ENCODE measurements around the gene MBP.

MBP gene

GRCh38 chr18:77065221-77065981, 67.2 kb downstream of the MBP start:
- peak; percentile 65 to 67 for DNase-seq

DNA sequence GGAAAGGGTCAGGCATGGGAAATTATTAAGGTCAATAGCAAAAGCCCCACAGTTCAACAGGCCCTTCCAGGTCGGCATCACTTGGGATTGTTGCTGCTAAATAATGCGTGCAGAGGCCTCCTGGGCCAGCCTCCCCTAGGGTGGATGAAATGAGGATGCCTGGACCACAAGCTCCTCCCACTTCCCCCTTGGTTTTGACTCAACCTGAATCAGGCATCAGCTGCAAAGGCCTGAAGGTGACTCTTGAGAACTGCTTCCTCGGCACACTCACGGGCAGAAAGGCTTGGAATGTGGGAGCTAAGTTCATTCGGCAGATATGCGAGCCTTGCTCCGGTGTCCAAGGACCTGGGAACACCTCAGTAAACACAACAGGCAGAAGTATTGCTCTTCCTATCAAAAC, 69.3 kb downstream of the MBP start:
- peak; percentile 86 to 87 for DNase-seq

GRCh38 chr18:77062518-77063003, 70.0 kb downstream of the MBP start:
- DNase-seq: peak; percentile 54 to 67

DNA sequence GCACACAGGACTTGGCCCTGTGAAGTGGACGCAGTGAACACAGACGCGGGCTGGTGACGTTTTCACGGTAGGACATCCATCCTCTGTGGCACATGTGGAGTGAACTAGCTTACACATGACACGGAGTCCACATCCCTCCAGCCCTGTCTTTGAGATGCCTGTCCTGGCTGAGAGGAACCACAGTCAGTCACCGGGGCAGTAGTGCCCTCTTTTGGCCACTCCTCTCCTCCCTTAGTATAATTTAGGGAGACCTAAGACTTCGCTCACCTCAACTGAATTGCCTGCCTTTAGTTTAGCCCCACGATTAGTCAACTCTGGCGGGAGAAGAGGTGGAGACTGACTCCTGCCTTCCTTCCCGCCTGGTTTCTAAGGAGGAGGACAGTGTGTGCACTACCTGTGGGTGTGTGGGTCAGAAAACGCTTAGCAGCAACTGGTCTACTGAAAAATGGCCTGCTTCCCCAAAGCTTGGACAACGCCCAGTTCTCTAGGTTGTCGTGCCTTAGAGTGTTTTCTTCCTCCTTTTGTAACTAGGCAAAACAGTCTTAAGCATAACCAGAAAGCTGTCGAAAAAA, 70.6 kb downstream of the MBP start:
- DNase-seq: peak; percentile 52 to 54

DNA sequence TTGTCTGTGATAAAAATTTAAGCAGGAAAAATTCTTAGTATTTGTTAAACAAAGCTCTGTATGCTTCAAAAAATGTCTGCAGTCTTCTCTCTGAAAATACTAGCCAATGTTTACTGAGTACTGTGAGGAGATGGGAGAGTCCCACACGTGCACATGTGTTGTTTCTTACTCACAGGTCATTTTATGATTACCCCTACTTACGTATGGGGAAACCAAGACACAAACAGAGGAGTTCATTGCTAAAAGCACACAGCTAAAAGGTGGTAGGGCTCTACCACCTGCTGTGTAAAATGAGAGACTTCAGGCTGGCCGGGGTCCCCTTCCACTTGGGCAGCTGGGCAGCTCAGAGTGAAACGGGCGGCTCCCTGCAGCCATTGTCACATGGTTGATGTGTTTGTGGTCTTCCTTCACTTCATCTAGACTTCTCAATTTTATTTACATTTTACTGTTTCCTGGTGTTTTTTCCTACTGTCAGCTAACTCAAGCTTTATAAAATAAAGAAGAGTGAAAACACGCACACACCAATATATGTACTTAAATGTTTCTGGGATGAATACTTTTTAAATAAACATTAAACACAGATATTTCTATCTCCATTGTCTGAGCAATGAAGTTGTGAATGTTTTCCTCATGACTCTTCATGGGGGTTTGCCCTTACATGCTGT, 71.2 kb downstream of the MBP start:
- DNase-seq: no peak

DNA sequence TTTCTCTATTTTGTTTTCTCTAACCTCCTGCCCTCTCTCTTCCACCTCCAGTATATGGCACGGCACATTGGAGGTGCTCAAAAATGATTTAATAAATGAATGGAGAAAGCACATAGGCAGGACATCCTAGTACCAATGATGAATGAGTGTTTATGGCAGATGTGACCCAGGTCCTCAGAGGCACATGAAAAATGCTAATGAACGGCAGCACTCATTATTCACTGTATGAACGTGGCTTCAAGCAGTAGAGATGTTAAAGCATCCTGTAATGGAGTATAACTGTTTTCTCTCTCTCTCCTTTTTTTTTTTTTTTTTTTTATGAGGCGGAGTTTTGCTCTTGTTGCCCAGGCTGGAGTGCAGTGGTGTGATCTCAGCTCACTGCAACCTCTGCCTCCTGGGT, 72.4 kb downstream of the MBP start:
- no peak for DNase-seq

- peak in 1 of 2 experiments; percentile 53 for DNase-seq
These were observed 73.2 kb downstream of the MBP start for GRCh38 chr18:77059294-77059916.

DNA sequence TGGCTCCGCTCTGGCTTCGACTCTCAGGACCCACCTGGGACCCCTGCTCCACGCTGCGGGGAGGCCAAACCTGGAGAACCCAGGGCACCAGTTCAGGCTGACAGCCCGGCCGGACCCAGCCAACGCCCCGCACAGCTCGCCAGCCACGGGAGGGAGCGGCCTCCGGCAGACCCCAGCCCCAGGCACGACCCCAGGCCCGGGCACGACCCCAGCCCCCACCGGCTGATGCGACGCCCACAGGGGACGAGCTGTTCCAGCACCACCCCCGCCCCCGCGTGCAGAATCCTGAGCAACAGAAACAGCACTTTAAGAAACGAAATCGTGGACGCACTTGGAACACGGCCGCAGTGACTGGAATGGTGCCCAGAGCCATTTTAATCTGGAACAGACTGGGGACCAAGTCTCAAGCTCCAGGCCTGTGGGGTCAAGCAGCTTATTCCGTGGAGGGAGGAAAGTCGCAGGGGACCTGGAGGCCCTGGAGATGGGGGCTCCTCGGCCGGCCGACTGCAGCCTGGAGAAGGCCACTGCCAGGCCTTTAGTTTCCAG, 74.2 kb downstream of the MBP start:
- no peak for DNase-seq

GRCh38 chr18:77057006-77057395, 75.6 kb downstream of the MBP start:
- no peak for DNase-seq

DNA sequence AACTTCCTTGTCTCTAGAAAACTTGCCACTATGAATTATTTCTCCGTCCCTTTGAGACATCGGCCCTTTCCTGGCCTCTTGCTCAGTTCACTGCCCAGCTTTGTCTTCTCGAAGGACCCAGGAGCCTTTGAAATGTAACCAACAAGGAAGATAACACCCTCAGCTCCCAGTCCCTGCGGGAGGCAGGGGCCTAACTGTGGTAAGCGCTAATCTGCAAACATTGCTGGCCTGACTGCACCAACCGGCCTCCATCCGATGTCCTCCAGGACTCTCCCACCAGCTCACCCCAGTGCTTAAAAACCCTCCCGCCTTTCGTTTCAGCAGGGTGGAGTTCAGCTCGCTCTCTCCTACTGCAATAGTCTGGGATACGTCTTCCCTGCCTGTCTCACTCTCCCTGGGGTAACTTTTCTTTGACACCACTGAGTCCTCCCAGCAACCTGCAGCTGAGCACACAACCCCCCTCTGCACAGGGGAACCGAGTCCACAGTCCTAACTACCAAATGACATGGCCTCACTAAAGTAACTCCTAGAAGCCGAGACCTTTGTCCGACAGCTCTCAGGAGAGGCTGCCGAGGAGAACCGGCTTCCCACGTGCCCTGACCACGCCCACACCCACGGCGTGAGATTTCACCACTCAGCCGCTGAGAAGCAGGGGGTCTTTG, 76.1 kb downstream of the MBP start:
- DNase-seq: no peak

DNA sequence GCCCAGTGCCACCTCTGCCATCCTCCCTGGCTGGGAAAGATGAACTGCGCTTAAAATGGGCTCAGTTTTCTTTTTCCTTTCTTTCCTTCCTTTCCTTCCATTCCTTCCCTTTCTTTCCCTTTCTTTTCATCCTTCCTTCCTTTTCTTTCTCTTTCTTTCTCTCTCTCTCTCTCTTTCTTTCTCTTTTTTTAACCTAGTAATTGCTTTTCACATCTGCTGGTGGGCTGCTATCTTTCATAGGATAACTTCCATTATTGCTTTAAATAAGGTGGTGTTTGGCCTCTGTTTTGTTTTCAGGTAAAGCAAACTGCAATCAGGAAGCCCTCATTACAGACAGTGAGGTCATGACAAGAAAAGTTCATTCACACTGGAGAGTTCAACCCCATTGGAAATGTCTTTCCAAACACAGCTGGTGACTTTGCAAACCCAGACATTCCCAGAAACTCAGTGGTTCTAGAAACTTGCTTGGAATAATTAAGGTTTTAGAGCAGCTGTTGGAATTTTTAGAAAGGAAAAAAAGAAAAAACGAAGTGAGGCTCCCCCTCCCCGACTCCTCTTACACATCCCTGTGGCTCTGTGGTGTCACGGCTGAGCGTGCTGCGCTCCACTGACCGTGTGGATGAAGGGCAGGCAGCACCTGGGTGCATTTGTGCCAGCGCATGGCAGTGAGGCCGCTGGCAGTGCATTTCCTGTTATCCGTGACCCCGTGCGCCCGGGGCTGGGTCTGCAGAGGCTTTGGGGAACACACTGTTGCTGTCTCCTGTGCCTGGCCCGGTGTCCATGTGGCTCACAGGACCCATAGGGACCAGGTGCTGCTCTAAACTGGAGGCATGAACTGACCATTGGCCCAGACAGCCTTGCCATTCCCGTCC, 76.9 kb downstream of the MBP start:
- peak in 1 of 2 experiments; percentile 46 for DNase-seq

GRCh38 chr18:77054606-77055428, 77.8 kb downstream of the MBP start:
- peak; percentile 81 to 85 for DNase-seq

DNA sequence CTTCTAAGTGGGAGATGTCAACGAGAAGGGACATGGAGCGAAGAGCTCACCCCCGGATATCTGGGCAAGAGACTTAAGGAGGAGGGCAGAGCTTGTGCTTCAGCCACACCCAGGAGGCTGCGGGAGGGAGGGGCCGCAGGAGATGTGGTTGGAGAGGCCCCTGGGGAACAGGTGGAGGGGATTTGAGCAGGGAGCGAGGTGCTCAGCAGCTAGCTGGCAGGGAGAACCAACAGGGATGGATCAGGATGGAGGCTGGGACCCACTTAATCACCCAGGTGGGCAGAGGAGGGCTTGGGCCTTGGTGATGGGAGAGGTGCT, 78.3 kb downstream of the MBP start:
- peak; percentile 54 to 59 for DNase-seq

- no peak for DNase-seq
These were observed 78.8 kb downstream of the MBP start for GRCh38 chr18:77053616-77054287.

DNA sequence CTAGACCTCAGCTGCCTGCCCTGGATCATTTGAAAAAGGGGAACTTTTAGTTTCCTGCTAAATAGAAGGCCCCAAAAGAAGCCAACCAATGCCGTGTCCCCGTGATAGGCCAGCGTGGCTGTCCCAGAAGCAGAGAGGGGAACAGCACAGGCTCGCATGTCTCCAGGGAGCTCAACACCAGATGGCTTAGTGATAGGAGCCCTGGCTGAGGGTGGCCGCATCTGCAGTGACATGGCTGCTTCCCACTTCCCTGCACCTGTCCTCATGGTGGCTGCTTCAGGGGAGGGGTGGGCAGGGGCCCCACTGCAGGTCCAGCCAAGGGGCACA, 79.6 kb downstream of the MBP start:
- DNase-seq: no peak

- no peak for DNase-seq
These were observed 80.1 kb downstream of the MBP start for GRCh38 chr18:77052297-77052982.

DNA sequence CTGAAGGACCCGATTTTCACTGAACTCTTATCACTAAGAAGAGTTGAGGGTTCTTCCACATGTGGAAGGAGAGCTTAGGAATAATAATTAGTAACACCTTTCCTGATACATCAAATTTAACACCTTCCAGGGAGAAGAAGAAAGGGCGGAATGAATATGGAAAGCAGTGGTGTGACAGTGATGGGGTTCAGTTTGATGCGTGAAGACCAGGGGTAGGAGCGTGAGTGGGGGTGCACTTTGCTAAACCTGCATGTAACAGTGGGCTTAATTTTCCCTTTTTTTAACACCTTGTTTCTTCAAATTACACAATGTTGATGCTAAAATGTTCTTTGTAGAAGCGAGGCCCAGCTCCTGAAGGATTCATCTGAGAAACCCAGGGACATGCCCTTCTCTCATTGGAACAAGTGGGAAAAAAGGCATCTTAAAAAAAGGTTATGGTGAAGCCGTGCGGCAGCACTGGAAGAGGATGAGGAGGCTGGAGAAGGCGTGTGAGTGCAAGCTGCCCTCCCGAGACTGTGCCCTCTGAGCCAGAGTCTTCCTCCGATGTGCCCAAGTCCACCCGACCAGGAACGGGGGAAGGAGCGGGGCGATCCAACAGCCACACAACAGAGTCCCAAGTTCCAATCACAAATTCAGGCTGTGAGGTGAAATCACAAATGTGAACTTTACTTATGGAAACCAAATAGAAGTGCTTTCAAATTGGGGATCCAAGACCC, 80.8 kb downstream of the MBP start:
- DNase-seq: no peak

GRCh38 chr18:77049938-77050337, 82.6 kb downstream of the MBP start:
- no peak for DNase-seq

DNA sequence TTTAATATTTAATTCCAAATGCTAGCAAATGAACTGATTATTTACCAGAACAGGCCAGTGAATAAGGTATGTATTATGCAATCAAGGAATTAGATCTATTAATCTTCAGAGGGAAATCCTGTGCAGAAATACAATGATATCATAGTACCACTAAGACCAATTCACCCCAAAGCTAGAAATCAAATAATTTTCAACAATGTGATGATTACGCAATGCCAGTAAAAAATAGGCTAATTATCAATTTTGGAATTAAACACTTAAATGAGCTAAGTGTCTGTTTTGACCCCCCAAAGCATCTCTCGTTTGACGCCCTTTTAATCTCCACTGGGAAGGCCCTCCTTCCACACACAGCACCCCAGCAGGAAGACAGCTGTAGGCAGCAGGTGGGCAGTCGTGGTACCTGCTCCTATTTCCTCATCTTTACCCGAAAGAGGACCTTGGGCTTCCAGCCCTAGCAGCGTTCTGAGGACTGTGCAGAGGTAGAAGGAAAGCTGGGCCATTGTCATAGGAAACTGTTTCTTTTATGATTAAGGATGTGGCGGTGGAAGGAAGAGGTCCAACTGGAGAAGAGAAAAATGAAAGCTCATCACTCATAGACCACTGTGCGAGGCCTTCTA, 84.7 kb downstream of the MBP start:
- DNase-seq: no peak

All from activated T-cell treated with anti-CD3 and anti-CD28 coated beads, Interleukin-2, amount 50 U/mL, for 48 hours (primary cell).